Keratinocyte (primary cell): ENCODE measurements around the gene H1-8. TPM values are rescaled to one million over a fixed set of nuclear protein-coding genes. Genes with fewer than 3 reads are reported as not detected.

Experiments
- DNase-seq: peaks from one replicate; pipeline ENCODE4 v3.0.0-alpha.2; 2011; ENCODE audit warnings: low read depth, missing footprints, low spot score
- FAIRE-seq: peaks from 2 replicates; lab custom pipeline; 2011; peaks lifted over from hg19 to GRCh38; lab: Jason Lieb, UNC
- H2AFZ ChIP-seq: 2 replicates; pipeline ENCODE4 v1.6.0; 2012; ENCODE audit warnings: low read length, control low read depth, inconsistent platforms; ENCODE audit not compliant: control insufficient read depth
- H3K27ac ChIP-seq: 2 replicates; pipeline ENCODE4 v1.5.1; 2011; ENCODE audit warnings: low read length; ENCODE audit not compliant: control insufficient read depth, insufficient read depth
- H3K27me3 ChIP-seq: 3 replicates; pipeline ENCODE4 v1.6.0; 2011; ENCODE audit warnings: low read length; ENCODE audit not compliant: control insufficient read depth, insufficient read depth; ENCODE audit errors: extremely low read depth
- H3K36me3 ChIP-seq, 2 experiments: 2 replicates in 1 of 2; 3 replicates in 1 of 2; pipeline ENCODE4 v1.5.1; 2011; ENCODE audit warnings: low read length in 2 of 2, mild to moderate bottlenecking in 1 of 2; ENCODE audit not compliant: control insufficient read depth in 2 of 2, insufficient read depth in 2 of 2; ENCODE audit errors: extremely low read depth in 1 of 2
- H3K4me1 ChIP-seq: 3 replicates; pipeline ENCODE4 v1.5.1; 2011; ENCODE audit warnings: low read length; ENCODE audit not compliant: control insufficient read depth, insufficient read depth; ENCODE audit errors: extremely low read depth
- H3K4me2 ChIP-seq: 3 replicates; pipeline ENCODE4 v1.6.0; 2011; ENCODE audit warnings: low read depth, low read length; ENCODE audit not compliant: control insufficient read depth, insufficient read depth; ENCODE audit errors: extremely low read depth
- H3K4me3 ChIP-seq, 3 experiments: fragments of 200-600 bp in 1 of 3; sonication (generic) in 1 of 3; 2 replicates in 2 of 3; 3 replicates in 1 of 3; pipeline ENCODE4 v1.5.1; 2011 to 2016; ENCODE audit warnings: low read length in 3 of 3, mild to moderate bottlenecking in 3 of 3, control low read depth in 2 of 3, inconsistent platforms in 1 of 3, low read depth in 1 of 3, mixed read lengths in 1 of 3, mixed run types in 1 of 3, moderate library complexity in 1 of 3; ENCODE audit not compliant: control insufficient read depth in 2 of 3, insufficient read depth in 2 of 3; ENCODE audit errors: extremely low read depth in 1 of 3
- H3K79me2 ChIP-seq: 2 replicates; pipeline ENCODE4 v1.6.0; 2012; ENCODE audit warnings: low read length; ENCODE audit not compliant: control insufficient read depth, insufficient read depth
- H3K9ac ChIP-seq: 3 replicates; pipeline ENCODE4 v1.6.0; 2011; ENCODE audit warnings: low read length; ENCODE audit not compliant: control insufficient read depth, insufficient read depth; ENCODE audit errors: extremely low read depth
- H3K9me1 ChIP-seq: 3 replicates; pipeline ENCODE4 v1.6.0; 2011; ENCODE audit warnings: low read length; ENCODE audit not compliant: control insufficient read depth, insufficient read depth; ENCODE audit errors: extremely low read depth
- H3K9me3 ChIP-seq: 2 replicates; pipeline ENCODE4 v1.5.1; 2012; ENCODE audit warnings: low read depth, low read length; ENCODE audit not compliant: control insufficient read depth
- H4K20me1 ChIP-seq: 3 replicates; pipeline ENCODE4 v1.6.0; 2011; ENCODE audit warnings: low read length; ENCODE audit not compliant: control insufficient read depth, insufficient read depth; ENCODE audit errors: extremely low read depth
- EZH2 ChIP-seq: IDR thresholded peaks from one replicate; pipeline ENCODE4 v1.6.1; 2012; ENCODE audit warnings: inconsistent platforms, mild to moderate bottlenecking, low read length, moderate library complexity
- dilution Hi-C: fragments of 300-500 bp; cut with MboI; formaldehyde crosslinking; loops from one replicate; pipeline ENCODE4 v1.7.0; 2020; ENCODE audit warnings: low sequenced_read_pairs; ENCODE audit not compliant: extremely low pct_ligation_motif_present
- polyA plus RNA-seq, 5 experiments: library from polyadenylated mRNA; depleted of rRNA in 3 of 5; stranded (reverse) in 3 of 5; stranded (forward) in 1 of 5; unstranded in 1 of 5; fragments of >200 nt; gene quantifications; 1 replicate in 1 of 5; 2 replicates in 3 of 5; 3 replicates in 1 of 5; pipeline versions ENCODE4 v1.2.1 to v1.2.3, GENCODE V29; 2011 to 2012; ENCODE audit warnings: missing spikeins in 2 of 5, low read depth in 1 of 5, low replicate concordance in 1 of 5
- TF ChIP-seq, protein P1 (sequence below), 3 experiments: IDR thresholded peaks in 1 of 3; conservative IDR thresholded peaks in 1 of 3; optimal IDR thresholded peaks in 1 of 3; 2 replicates in 2 of 3; 3 replicates in 1 of 3; pipeline versions ENCODE3 to v1.5.1; 2011; ENCODE audit warnings: low read length in 3 of 3, mild to moderate bottlenecking in 3 of 3, moderate library complexity in 2 of 3, control low read depth in 1 of 3, inconsistent platforms in 1 of 3; ENCODE audit not compliant: insufficient read depth in 2 of 3; ENCODE audit errors: extremely low read depth in 1 of 3

H1-8 gene
- polyA plus RNA-seq, 1 donor (not counting 4 experiments of a cell fraction or from before 2014, with no cell fraction given) = not detected

GRCh38 chr3:129558081-129558771, 15.3 kb downstream of the H1-8 start:
- Histone ChIP-seq H4K20me1 (no peaks in the 10 kb centered on the region), H3K4me3 (no peak overlapping the region), H3K27me3 (peaks cover 3% of the 10 kb centered on the region), H3K9ac (no peak overlapping the region), H3K4me2 (no peak overlapping the region), H2AFZ (no peak overlapping the region), H3K36me3 (no peaks in the 10 kb centered on the region), H3K4me1 (no peaks in the 10 kb centered on the region), H3K27ac (no peak overlapping the region), H3K9me3 (no peaks in the 10 kb centered on the region), H3K9me1 (no peaks in the 10 kb centered on the region), H3K79me2 (no peaks in the 10 kb centered on the region)
- DNase-seq (no peak), FAIRE-seq (no peak)
- TF ChIP-seq EZH2 = no peak
- TF ChIP-seq, protein P1, sequence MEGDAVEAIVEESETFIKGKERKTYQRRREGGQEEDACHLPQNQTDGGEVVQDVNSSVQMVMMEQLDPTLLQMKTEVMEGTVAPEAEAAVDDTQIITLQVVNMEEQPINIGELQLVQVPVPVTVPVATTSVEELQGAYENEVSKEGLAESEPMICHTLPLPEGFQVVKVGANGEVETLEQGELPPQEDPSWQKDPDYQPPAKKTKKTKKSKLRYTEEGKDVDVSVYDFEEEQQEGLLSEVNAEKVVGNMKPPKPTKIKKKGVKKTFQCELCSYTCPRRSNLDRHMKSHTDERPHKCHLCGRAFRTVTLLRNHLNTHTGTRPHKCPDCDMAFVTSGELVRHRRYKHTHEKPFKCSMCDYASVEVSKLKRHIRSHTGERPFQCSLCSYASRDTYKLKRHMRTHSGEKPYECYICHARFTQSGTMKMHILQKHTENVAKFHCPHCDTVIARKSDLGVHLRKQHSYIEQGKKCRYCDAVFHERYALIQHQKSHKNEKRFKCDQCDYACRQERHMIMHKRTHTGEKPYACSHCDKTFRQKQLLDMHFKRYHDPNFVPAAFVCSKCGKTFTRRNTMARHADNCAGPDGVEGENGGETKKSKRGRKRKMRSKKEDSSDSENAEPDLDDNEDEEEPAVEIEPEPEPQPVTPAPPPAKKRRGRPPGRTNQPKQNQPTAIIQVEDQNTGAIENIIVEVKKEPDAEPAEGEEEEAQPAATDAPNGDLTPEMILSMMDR (optimal IDR thresholded peaks at IDR 0.05 in 1 of 3, IDR thresholded peaks at IDR 0.05 in 1 of 3, conservative IDR thresholded peaks at IDR 0.05 in 1 of 3; ENCODE audit: extremely low read depth in 1 of 3, insufficient read depth in 2 of 3, low read length in 3 of 3) = no peak
- dilution Hi-C loops = no loop called here

- H3K36me3 ChIP-seq = no peaks in the 10 kb centered on the region
- H3K79me2 ChIP-seq = no peaks in the 10 kb centered on the region
- no peak overlapping the region for H3K4me2 ChIP-seq
- no peaks in the 10 kb centered on the region for H3K9me1 ChIP-seq
- H3K9me3 ChIP-seq = no peaks in the 10 kb centered on the region
- H3K27me3 ChIP-seq = peaks cover 3% of the 10 kb centered on the region
- FAIRE-seq (no peak), DNase-seq (no peak)
- TF ChIP-seq, protein P1 (optimal IDR thresholded peaks at IDR 0.05 in 1 of 3, IDR thresholded peaks at IDR 0.05 in 1 of 3, conservative IDR thresholded peaks at IDR 0.05 in 1 of 3; ENCODE audit: extremely low read depth in 1 of 3, insufficient read depth in 2 of 3, low read length in 3 of 3) = no peak
- TF ChIP-seq EZH2 = no peak
- H3K4me1 ChIP-seq = no peaks in the 10 kb centered on the region
- dilution Hi-C loops = no loop called here
- no peak overlapping the region for H3K4me3 ChIP-seq
- H3K27ac ChIP-seq = no peak overlapping the region
- H2AFZ ChIP-seq = no peak overlapping the region
- no peaks in the 10 kb centered on the region for H4K20me1 ChIP-seq
- H3K9ac ChIP-seq = no peak overlapping the region
Observed at GRCh38 chr3:129558772-129559564, 16.0 kb downstream of the H1-8 start.
